NAMALWA (cell line): ENCODE measurements around the gene VPREB1.
"Not testable (repeated sequence)": the region's sequence is repeated elsewhere in the genome, so short reads cannot be mapped to it uniquely, and the experiment has no call there.

Source experiments
- DNase-seq: peaks from one replicate; pipeline ENCODE4 v3.0.0-alpha.2; 2015; ENCODE audit warnings: low spot score

The VPREB1 gene

GRCh38 chr22:22214819-22215329 is 29.7 kb upstream of the VPREB1 start:
- DNase-seq: no peak

- DNase-seq: peak; percentile 45
Observed at GRCh38 chr22:22215659-22216449, 28.7 kb upstream of the VPREB1 start.

DNA sequence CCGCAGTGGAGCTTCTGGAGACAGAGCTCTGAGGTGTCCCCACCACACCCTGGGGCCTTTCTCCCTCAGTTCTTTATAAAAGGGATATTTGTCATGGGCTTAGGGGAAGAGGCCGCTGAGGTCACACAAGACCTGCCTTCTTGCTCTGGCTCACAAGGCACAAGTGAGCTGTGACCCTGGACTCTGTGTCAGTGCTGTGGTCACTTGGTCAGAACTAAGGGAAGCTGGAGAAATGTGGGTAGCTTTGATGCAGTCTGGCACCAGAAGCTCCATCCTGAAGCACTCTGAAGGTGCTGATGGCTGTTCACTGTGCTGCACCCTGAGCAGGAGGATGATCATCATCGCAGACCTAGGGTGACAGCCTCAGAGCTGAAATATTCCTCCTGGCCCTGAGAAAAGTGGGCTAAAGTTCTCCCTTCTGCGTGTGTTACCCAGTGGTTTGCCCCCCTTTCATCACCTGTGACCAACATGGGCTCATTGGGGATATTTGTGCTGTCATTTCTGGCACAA is 28.1 kb upstream of the VPREB1 start:
- DNase-seq: no peak

GRCh38 chr22:22218302-22218701 is 26.3 kb upstream of the VPREB1 start:
- DNase-seq: peak; percentile 62

DNA sequence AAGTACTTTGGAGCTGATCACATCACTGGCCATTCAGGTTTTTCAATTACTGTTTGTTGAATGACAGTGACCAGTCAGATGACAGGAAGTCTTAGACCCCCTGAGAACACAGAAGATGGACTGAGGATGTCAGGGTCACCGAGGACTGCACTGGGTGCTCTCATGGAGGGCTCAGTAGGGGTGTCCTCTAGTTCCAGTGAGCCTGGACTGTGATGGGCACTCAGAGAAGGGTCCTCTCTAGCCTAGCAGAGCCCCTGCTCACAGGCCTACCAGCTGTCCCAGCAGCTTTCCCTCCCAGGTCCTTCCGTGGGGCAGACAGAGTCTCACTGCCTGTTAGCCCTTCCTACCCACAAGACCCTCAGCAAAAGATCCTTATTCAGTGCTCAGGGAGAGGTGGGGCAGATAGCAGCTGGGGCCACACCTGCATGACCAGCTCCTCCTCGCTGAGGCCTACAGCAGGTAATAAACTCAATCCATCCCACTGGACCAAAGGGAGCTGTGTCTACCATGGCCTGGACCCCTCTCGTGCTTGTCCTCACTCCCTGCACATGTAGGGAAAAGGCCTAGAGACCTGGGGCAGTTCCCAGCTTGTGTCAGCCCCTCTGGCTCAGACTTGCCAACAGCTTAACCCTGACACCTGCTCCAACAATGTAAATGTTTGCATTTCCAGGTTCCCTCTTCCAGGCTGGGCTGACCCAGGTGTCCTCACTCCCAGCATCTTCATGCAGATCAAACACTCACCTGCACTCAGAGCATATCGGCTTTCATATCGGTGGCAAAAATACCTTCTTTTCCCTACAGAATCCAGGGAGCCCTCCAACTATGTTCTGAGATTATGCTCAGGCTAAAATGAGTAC is 25.2 kb upstream of the VPREB1 start:
- no peak for DNase-seq

- DNase-seq: not testable (repeated sequence)
Observed at GRCh38 chr22:22221043-22221442, 23.5 kb upstream of the VPREB1 start.

- no peak for DNase-seq
Observed at GRCh38 chr22:22226448-22227187, 18.0 kb upstream of the VPREB1 start.

DNA sequence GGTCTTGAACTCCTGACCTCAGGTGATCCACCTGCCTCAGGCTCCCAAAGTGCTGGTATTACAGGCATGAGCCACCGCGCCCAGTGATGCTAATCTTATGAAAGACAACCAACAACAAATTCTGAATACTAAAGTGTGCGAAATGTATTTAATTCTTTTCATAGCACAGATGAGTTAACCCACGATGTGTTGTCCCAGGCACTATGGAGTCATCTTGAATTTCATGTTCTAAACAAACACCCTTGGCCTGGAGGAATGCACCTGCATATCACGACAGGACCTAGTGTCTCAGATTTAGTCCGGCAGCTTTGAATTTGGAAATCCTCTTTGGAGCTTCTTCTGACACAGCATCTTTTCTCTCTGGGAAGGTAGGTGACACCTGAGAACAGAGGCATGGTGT is 16.2 kb upstream of the VPREB1 start:
- no peak for DNase-seq

DNA sequence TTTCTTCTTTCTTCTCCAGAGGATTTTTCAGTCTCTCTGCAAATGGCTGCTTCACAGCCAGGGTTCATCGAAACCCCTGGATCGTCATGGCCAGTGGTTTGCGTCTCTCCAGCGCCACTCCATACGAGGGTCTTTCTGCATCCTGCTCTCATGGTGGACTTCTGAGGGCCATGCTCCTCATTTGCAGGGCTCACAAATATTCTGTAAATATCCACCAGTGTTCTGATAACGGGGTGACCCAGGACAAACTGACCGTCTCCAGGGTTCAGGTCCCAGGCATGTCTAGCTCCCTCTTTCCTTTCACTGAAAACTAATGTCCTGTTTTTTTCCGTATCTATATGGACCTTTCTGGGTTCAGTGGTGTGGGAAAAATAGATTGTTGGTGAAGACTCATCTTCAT is 15.7 kb upstream of the VPREB1 start:
- no peak for DNase-seq

DNA sequence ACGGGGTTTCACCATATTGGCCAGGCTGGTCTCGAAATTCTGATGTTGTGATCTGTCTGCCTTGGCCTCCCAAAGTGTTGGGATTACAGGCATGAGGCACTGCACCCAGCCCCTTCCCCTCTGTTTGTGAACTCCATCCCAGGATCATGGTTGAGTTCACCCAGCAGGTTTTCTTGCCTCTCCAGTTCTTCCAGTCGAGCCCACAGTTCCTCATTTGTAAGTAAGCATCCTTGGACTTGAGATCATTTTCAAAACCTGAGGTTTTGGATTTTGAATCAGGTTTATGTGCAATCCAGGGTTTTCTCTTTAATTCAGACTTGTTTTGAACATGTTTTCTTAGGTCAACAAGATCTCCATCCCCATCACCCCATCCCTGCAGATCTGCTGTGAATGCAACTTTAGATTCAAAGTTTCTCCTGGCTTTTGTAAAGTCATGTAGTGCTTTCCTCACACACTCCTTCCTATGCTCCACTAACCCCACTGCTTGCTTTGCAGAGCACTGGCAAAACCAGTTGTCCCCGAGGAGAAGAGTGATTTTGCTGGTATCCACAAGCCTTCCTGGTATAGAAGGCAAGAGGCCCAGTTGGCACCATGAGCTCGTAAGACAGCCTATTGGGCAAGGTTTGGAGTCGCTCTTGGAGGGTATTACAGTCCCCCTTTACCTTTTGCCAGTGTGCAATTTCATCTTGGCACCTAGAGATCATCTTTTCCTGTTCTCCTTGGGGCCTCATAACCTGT is 14.7 kb upstream of the VPREB1 start:
- no peak for DNase-seq

DNA sequence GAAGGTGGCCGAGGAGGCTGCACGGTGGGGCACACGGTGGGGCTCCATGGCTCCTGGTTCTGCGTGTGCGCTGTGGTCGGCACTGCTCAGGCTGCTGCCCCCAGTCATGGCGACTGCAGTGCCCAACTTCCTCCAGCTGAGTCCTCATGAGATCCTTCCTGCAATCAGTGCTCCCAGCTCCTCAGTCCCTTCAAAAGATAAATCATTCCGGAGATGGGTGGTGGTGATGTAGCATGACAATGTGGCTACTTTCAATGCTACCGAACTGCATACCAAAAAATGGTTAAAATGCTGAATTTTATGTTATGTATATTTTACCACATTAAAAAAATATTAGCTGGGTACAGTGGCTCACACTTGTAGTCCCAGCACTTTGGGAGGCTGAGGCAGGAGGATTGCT is 14.1 kb upstream of the VPREB1 start:
- DNase-seq: no peak

- DNase-seq: no peak
Observed at GRCh38 chr22:22233081-22233480, 11.5 kb upstream of the VPREB1 start.

GRCh38 chr22:22235558-22235957 is 9.0 kb upstream of the VPREB1 start:
- DNase-seq: no peak

GRCh38 chr22:22237521-22237920 is 7.1 kb upstream of the VPREB1 start:
- DNase-seq: no peak

DNA sequence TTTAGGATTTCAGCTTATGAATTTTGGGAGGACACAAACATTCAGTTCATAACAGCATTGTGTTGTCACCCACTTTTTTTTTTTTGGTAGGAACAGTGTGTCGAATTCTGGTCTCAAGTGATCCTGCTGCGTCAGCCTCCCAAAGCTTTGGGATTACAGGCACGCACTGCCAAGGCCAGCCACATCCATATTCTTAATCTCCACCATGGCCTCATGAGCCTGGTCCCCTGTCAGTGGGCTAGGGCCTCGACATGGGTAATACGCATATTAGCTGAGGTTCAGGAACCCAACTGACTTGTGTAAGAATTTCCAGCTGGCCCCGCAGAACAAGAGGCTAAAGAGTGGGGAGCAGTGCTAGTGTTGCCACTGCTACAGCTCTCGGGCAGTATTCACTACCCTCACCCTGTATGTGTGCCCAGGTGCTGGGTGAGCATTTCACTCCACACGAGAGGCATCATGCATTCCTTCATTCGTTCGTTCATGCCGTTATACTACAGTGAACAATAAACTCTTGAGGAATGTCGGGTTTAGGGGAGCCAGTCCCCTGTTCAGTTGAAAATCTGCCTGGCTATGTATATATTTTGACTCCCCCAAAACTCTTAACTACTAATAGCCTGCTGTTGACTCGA is 5.2 kb upstream of the VPREB1 start:
- DNase-seq: no peak

GRCh38 chr22:22241554-22241898 is 3.1 kb upstream of the VPREB1 start:
- DNase-seq: no peak

DNA sequence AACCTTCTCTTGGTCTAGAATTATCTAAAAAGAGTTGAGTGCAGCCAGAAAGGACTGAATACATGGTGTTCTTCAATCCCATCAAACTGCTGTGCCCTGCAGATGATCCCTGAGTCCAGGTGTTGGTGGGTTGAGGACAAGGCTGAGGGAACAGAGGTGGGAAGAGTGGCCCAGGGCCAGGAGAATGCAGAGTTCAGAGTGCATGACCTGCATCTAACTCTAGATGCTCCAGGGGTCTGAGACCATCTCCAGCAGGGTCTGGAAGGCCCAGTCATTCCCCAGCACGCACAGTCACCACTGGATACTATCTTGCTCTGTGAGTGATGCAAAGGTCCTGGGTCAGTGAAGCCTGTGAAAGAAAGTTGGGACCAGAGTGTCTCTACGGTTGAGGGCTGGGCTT is 2.1 kb upstream of the VPREB1 start:
- no peak for DNase-seq

DNA sequence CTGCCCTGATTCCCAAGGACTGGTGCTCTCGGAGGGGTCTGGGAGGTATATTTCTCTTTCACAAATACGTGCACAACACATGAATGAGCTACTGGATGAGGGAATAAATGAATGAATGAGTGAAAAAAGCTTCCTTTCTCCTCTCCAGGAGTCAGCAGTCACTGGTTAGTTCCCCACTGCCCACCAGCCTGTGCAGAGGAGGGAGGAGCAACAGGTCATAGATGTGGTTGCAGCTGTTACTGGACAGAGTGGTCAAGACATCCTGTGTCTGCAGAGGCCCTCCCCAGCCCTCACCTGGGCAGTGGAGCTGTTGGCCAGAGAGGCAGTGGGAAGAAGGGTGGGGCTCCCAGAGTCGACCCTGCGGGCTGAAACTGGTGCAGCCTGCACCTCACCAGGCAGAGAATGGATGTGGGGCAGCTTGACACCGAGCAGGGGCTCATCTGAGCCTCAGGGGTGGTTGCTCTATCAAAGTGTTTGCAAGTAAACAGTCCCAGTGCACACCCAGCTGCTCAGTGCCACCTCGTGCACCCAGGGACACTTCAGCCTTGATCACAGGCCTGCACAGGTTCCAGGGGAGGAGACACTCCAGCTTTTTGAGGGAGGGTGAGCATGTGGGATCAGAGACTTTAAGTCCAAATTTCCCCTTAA is 1.4 kb upstream of the VPREB1 start:
- DNase-seq: peak; percentile 55

- DNase-seq: no peak
Observed at GRCh38 chr22:22245256-22245909, 797 bp downstream of the VPREB1 start.

DNA sequence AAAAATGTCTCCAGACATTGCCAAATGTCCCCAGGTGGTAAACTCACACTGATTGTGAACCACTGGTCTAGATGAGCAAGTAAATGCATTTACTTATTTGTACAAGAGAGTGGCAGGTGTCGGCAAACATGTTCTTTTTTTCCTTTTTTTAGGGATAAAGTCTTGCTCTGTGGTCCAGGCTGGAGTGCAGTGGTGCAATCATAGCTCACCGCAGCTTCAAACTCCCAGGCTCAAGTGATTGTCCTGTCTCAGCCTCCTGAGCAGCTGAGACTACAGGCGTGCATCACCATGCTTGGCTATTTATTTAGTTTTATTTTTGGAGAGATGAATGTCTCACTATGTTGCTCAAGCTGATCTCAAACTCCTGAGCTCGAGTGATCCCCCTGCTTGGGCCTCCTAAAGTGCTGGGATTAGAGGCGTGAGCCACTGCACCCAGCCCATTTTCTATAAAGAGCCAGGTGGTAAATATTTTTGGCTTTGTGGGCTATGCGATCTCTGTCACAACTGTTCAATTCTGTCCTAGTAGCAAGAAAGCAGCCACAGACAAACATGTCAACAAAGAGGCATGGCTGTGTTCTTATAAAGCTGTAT is 1.4 kb downstream of the VPREB1 start:
- DNase-seq: peak; percentile 63
